Esophagus muscularis mucosa (tissue), 4 donors: ENCODE results near the gene ADGRA1. TPM values are rescaled to one million over a fixed set of nuclear protein-coding genes. Genes with fewer than 3 reads are reported as not detected.

ENCODE experiments used
- DNase-seq: peaks from one replicate; pipeline ENCODE4 v3.0.0-alpha.2; 2017; ENCODE audit errors: extremely low spot score
- H3K27ac ChIP-seq, 4 donors: fragments of 200-600 bp; sonication (generic); replicated peaks in 1 of 4; 1 replicate in 3 of 4; 2 replicates in 1 of 4; pipeline ENCODE4 v1.5.1; 2016 to 2019; ENCODE audit warnings: mild to moderate bottlenecking in 1 of 4
- H3K27me3 ChIP-seq, 4 donors: fragments of 200-600 bp; sonication (generic); one replicate each; pipeline versions ENCODE4 v1.5.1 to v1.6.0; 2016 to 2019
- H3K36me3 ChIP-seq, 4 donors: fragments of 200-600 bp; sonication (generic); one replicate each; pipeline ENCODE4 v1.5.1; 2016 to 2019
- H3K4me1 ChIP-seq, 4 donors: fragments of 200-600 bp; sonication (generic); one replicate each; pipeline ENCODE4 v1.5.1; 2016 to 2019
- H3K4me3 ChIP-seq, 4 donors: fragments of 200-600 bp; sonication (generic); 1 replicate in 2 of 4; 2 replicates in 2 of 4; pipeline ENCODE4 v1.5.1; 2016 to 2019; ENCODE audit warnings: mild to moderate bottlenecking in 4 of 4, moderate library complexity in 1 of 4
- H3K9me3 ChIP-seq, 4 donors: fragments of 200-600 bp; sonication (generic); 1 replicate in 3 of 4; 2 replicates in 1 of 4; pipeline ENCODE4 v1.5.1; 2016 to 2019
- CTCF ChIP-seq, 3 experiments: fragments of 200-600 bp in 2 of 3; fragments of 450-650 bp in 1 of 3; sonication (generic) in 2 of 3; IDR thresholded peaks; one replicate each; pipeline ENCODE4 v1.5.1; 2017 to 2019; ENCODE audit warnings: antibody characterized with exemption in 3 of 3, mild to moderate bottlenecking in 2 of 3, moderate library complexity in 1 of 3
- EP300 ChIP-seq: sonication (generic); formaldehyde crosslinking; IDR thresholded peaks from one replicate; pipeline ENCODE4 v1.6.1; 2017; ENCODE audit warnings: antibody characterized with exemption
- POLR2A ChIP-seq: fragments of 450-650 bp; IDR thresholded peaks from one replicate; pipeline ENCODE4 v1.6.1; 2017; ENCODE audit warnings: antibody characterized with exemption, moderate library complexity, mild to moderate bottlenecking, low read depth
- POLR2AphosphoS5 ChIP-seq, 2 donors: sonication (generic); formaldehyde crosslinking; IDR thresholded peaks; one replicate each; pipeline ENCODE4 v1.6.1; 2017; ENCODE audit warnings: antibody characterized with exemption in 2 of 2
- whole genome bisulfite sequencing: methylation state at CpG from one replicate; pipeline ENCODE4 v1.1.5; 2018; 5-methylcytosine and 5-hydroxymethylcytosine counted together
- intact Hi-C: fragments of 100-400 bp; cut with DNase I; formaldehyde crosslinking; loops from one replicate; pipeline ENCODE4 v1.15.1; 2023
- total RNA-seq, 4 donors: library from RNA; depleted of rRNA; stranded (reverse); fragments of >200 nt; gene quantifications; one replicate each; pipeline versions ENCODE4 v1.1.0 to v1.2.1, GENCODE V29; 2016

ADGRA1 gene
- total RNA-seq, 4 donors from 2014 or later: under 0.01 to 0.06 TPM; not detected in 2

GRCh38 chr10:133162178-133162909, 74.6 kb downstream of the ADGRA1 start:
- no peak for DNase-seq
- 91% methylated on average over 19 of the region's 22 CpGs for WGBS

GRCh38 chr10:133162910-133163856, 75.5 kb downstream of the ADGRA1 start:
- intact Hi-C loops: no loop called here
- no peak overlapping the region for H3K4me3 ChIP-seq
- H3K27ac ChIP-seq: no peak overlapping the region
- H3K27me3 ChIP-seq: peaks cover 0 to 95% (median 6%) of the 10 kb centered on the region in 4 donors
- no peaks in the 10 kb centered on the region for H3K9me3 ChIP-seq
- WGBS: 72% methylated on average over 16 of the region's 21 CpGs
- TF ChIP-seq EP300: no peak
- no peak for TF ChIP-seq POLR2A
- no peak for TF ChIP-seq CTCF (IDR thresholded peaks at IDR 0.05)
- no peak for TF ChIP-seq POLR2AphosphoS5 (IDR thresholded peaks at IDR 0.05)
- peaks cover 11 to 35% (median 24%) of the 10 kb centered on the region in 4 donors for H3K4me1 ChIP-seq
- no peaks in the 10 kb centered on the region for H3K36me3 ChIP-seq
- DNase-seq: no peak

More at GRCh38 chr10:133162178-133162909, 74.6 kb downstream of the ADGRA1 start:
- Histone ChIP-seq H3K4me1 (peaks cover 11 to 35% (median 24%) of the 10 kb centered on the region in 4 donors), H3K27ac (no peak overlapping the region), H3K36me3 (no peaks in the 10 kb centered on the region), H3K4me3 (no peak overlapping the region), H3K9me3 (no peaks in the 10 kb centered on the region), H3K27me3 (peaks cover 0 to 91% (median 6%) of the 10 kb centered on the region in 4 donors)
- intact Hi-C loops: no loop called here
- no peak for TF ChIP-seq POLR2A
- TF ChIP-seq CTCF (IDR thresholded peaks at IDR 0.05): no peak
- no peak for TF ChIP-seq POLR2AphosphoS5 (IDR thresholded peaks at IDR 0.05)
- no peak for TF ChIP-seq EP300

- TF ChIP-seq EP300: no peak
- TF ChIP-seq POLR2AphosphoS5 (IDR thresholded peaks at IDR 0.05): no peak
- no peak for DNase-seq
- peaks cover 11 to 31% (median 24%) of the 10 kb centered on the region in 4 donors for H3K4me1 ChIP-seq
- intact Hi-C loops: no loop called here
- H3K9me3 ChIP-seq: no peaks in the 10 kb centered on the region
- H3K36me3 ChIP-seq: no peaks in the 10 kb centered on the region
- H3K4me3 ChIP-seq: no peak overlapping the region
- no peak overlapping the region for H3K27ac ChIP-seq
- 77% methylated on average over 8 of the region's 31 CpGs for WGBS
- peaks cover 0 to 97% (median 6%) of the 10 kb centered on the region in 4 donors for H3K27me3 ChIP-seq
Observed at GRCh38 chr10:133163889-133164815, 76.4 kb downstream of the ADGRA1 start.

- intact Hi-C loops: no loop called here
- no peak for TF ChIP-seq POLR2A
- no peak for TF ChIP-seq CTCF (IDR thresholded peaks at IDR 0.05)
- no peak for TF ChIP-seq EP300
- TF ChIP-seq POLR2AphosphoS5 (IDR thresholded peaks at IDR 0.05): no peak
- H3K36me3 ChIP-seq: no peaks in the 10 kb centered on the region
- peaks cover 0 to 94% (median 6%) of the 10 kb centered on the region in 4 donors for H3K27me3 ChIP-seq
- no peak overlapping the region for H3K27ac ChIP-seq
- H3K4me3 ChIP-seq: no peak overlapping the region
- DNase-seq: no peak
- H3K9me3 ChIP-seq: no peaks in the 10 kb centered on the region
- peaks cover 11 to 22% (median 20%) of the 10 kb centered on the region in 4 donors for H3K4me1 ChIP-seq
- WGBS: 100% methylated on average over 1 of the region's 26 CpGs
Observed at GRCh38 chr10:133164816-133165555, 77.3 kb downstream of the ADGRA1 start.
